Left ventricle myocardium inferior (tissue), 1 donor: Measurements from ENCODE around the gene ANO7. TPM values are rescaled to one million over a fixed set of nuclear protein-coding genes. Genes with fewer than 3 reads are reported as not detected.

Source experiments
- DNase-seq: peaks from one replicate; pipeline ENCODE4 v3.0.0-alpha.2; 2020
- H3K27ac ChIP-seq: fragments of 200-600 bp; replicated peaks from 2 replicates; pipeline ENCODE4 v1.8.0; 2021
- H3K27me3 ChIP-seq: fragments of 200-600 bp; 2 replicates; pipeline ENCODE4 v1.8.0; 2021; ENCODE audit warnings: low read depth
- H3K36me3 ChIP-seq: fragments of 200-600 bp; 2 replicates; pipeline ENCODE4 v1.8.0; 2021
- H3K4me1 ChIP-seq: fragments of 200-600 bp; 2 replicates; pipeline ENCODE4 v1.8.0; 2021
- H3K4me3 ChIP-seq: fragments of 200-600 bp; 2 replicates; pipeline ENCODE4 v1.8.0; 2021; ENCODE audit warnings: mild to moderate bottlenecking, moderate library complexity
- H3K9me3 ChIP-seq: fragments of 200-600 bp; replicated peaks from 2 replicates; pipeline ENCODE4 v1.8.0; 2021
- intact Hi-C: fragments of 100-400 bp; cut with micrococcal nuclease; formaldehyde crosslinking; loops from one replicate; pipeline ENCODE4 v1.11.0; 2022
- total RNA-seq: library from RNA; stranded (reverse); fragmentation: NEBNext Ultra II Directional; extraction: Animal tissue kit (Norgen Biotek cat#: 25700); gene quantifications from one replicate; pipeline ENCODE4 v1.2.1, GENCODE V29; 2021
- TF ChIP-seq, protein P1 (sequence below): fragments of 200-600 bp; IDR thresholded peaks from 2 replicates; pipeline ENCODE4 v1.8.0; 2021; ENCODE audit warnings: antibody characterized with exemption, mild to moderate bottlenecking, borderline replicate concordance
- donor health status: DM: no; HTN: yes; CAD: no; lungs with severe emphysema.

ANO7 gene
- total RNA-seq, 1 donor from 2014 or later, result 0.80 TPM

GRCh38 chr2:241256168-241256545 lies 67.7 kb downstream of the ANO7 start:
- TF ChIP-seq, protein P1, sequence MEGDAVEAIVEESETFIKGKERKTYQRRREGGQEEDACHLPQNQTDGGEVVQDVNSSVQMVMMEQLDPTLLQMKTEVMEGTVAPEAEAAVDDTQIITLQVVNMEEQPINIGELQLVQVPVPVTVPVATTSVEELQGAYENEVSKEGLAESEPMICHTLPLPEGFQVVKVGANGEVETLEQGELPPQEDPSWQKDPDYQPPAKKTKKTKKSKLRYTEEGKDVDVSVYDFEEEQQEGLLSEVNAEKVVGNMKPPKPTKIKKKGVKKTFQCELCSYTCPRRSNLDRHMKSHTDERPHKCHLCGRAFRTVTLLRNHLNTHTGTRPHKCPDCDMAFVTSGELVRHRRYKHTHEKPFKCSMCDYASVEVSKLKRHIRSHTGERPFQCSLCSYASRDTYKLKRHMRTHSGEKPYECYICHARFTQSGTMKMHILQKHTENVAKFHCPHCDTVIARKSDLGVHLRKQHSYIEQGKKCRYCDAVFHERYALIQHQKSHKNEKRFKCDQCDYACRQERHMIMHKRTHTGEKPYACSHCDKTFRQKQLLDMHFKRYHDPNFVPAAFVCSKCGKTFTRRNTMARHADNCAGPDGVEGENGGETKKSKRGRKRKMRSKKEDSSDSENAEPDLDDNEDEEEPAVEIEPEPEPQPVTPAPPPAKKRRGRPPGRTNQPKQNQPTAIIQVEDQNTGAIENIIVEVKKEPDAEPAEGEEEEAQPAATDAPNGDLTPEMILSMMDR, result no peak
- Histone ChIP-seq H3K36me3 (peaks cover 98% of the 10 kb centered on the region), H3K4me3 (no peak overlapping the region), H3K27ac (no peak overlapping the region), H3K27me3 (no peaks in the 10 kb centered on the region), H3K9me3 (no peaks in the 10 kb centered on the region), H3K4me1 (no peaks in the 10 kb centered on the region)
- intact Hi-C loops, result no loop called here
- DNase-seq, result no peak

DNA sequence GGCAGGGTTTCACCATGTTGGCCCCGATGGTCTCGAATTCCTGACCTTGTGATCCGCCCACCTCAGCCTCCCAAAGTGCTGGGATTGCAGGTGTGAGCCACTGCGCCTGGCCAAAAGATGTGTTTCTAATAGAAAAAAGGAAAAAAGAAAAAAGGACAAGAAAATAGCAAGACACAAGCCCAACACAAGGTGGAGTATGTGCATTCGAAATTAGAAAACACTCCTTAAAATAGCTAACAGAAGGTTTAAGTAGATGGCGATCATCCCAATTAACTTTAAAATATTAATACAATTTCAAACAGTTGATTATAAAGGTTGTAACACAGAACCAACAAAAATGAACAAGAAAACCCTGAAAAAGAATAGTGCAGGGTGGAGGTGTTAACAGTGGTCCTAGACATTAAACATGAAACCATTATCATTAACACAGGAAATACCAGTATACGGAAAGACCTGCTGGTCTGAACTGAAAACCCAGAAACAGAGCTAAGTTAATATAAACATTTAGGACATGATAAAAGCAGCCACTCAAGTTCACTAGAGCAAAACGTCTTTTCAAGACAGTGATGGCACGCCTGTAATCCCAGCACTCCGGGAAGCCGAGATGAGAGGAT lies 69.0 kb downstream of the ANO7 start:
- TF ChIP-seq, protein P1, result no peak
- H3K36me3 ChIP-seq, result peaks cover 98% of the 10 kb centered on the region
- DNase-seq, result no peak
- no peaks in the 10 kb centered on the region for H3K4me1 ChIP-seq
- H3K27ac ChIP-seq, result no peak overlapping the region
- no peaks in the 10 kb centered on the region for H3K27me3 ChIP-seq
- H3K4me3 ChIP-seq, result no peak overlapping the region
- intact Hi-C loops, result no loop called here
- H3K9me3 ChIP-seq, result no peaks in the 10 kb centered on the region

DNA sequence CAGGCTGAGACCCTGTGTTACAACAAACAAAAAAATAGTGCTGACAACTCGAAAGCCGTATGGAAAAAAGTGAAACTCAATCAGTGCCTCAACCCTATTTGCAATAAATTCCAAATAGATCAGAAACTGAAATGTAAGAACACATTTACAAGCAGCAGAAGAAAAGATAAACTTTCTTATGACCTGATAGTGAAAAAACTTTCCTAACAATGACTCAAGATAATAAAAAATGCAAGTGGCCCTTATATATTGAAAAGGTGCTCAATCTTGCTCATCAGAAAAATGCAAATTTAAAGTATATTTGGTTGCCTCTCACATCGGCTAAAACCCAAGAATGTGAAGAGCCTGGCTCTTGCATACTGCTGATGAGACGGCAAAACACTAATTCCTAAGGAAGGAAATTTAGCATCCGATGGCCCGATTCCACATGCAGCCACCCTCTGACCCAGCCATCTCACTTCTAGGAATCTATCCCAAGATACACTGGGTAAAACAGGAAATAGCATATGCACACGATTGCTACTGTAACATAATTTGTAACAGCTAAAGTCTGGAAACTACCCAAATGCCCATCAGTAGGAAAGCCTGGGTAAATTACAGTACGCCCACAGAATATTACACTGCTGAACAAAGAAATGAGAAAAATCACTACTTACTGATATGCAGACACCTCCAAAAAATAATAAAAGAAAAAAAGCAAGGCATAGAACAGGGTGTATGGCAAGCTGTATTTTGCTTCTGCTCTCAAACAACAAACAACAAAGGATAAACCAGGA lies 70.2 kb downstream of the ANO7 start:
- intact Hi-C loops, result no loop called here
- peaks cover 98% of the 10 kb centered on the region for H3K36me3 ChIP-seq
- TF ChIP-seq, protein P1, result no peak

DNA sequence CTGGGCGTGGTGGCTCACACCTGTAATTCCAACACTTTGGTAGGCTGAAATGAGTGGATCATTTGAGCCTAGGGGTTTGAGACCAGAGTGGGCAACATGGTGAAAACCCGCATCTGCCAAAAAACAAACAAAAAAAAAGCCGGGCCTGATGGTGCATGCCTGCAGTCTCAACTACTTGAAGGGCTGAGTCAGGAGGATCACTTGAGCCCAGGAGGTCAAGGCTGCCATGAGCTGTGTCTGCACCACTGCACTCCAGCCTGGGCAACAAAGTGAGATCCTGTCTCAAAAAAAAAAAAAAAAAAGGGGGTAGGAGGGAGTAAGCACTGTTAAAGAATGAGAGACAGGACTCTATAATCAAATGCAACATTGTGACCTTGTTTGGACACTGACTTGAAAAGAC lies 72.4 kb downstream of the ANO7 start:
- intact Hi-C loops, result no loop called here
- DNase-seq, result no peak
- Histone ChIP-seq H3K4me1 (no peaks in the 10 kb centered on the region), H3K36me3 (peaks cover 98% of the 10 kb centered on the region), H3K9me3 (no peaks in the 10 kb centered on the region), H3K27ac (no peak overlapping the region), H3K27me3 (no peaks in the 10 kb centered on the region), H3K4me3 (no peak overlapping the region)
- TF ChIP-seq, protein P1, result no peak

More for the DNA sequence above, 70.2 kb downstream of the ANO7 start:
- no peak for DNase-seq
- H3K4me3 ChIP-seq, result no peak overlapping the region
- H3K27ac ChIP-seq, result no peak overlapping the region
- H3K27me3 ChIP-seq, result no peaks in the 10 kb centered on the region
- no peaks in the 10 kb centered on the region for H3K4me1 ChIP-seq
- no peaks in the 10 kb centered on the region for H3K9me3 ChIP-seq

DNA sequence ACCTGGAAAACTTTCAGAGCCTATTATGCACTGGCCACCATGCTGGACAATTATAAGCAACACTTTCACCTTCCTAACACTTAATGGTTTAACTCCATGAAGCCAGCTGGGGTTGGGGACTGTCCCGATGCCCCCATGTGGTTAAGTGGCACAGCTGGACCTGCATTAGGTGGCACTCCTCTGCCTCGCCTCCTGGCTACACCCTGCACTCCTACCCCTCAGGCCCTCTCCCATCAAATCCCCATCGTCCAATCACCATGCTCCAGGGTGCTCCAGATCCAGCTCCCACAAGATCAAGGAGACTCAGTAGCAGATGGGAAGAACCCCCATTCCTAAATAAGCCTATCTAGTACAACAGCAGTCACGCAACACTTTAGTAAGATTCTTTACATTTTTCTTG lies 73.2 kb downstream of the ANO7 start:
- peaks cover 98% of the 10 kb centered on the region for H3K36me3 ChIP-seq
- intact Hi-C loops, result no loop called here
- DNase-seq, result no peak
- no peaks in the 10 kb centered on the region for H3K4me1 ChIP-seq
- H3K9me3 ChIP-seq, result no peaks in the 10 kb centered on the region
- H3K27ac ChIP-seq, result no peak overlapping the region
- H3K27me3 ChIP-seq, result no peaks in the 10 kb centered on the region
- TF ChIP-seq, protein P1, result no peak
- no peak overlapping the region for H3K4me3 ChIP-seq
